ENCODE data around the gene AATF.

- no peak for TF ChIP-seq CTCF (IDR thresholded peaks at IDR 0.05; ENCODE audit: low read depth, low read length)
- TF ChIP-seq POLR2A (IDR thresholded peaks at IDR 0.05; ENCODE audit: extremely low read depth, insufficient read length) = no peak
- TF ChIP-seq, protein P1, sequence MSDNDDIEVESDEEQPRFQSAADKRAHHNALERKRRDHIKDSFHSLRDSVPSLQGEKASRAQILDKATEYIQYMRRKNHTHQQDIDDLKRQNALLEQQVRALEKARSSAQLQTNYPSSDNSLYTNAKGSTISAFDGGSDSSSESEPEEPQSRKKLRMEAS (IDR thresholded peaks at IDR 0.05; ENCODE audit: low read depth, low read length) = no peak
Measured at GRCh38 chr17:36931096-36931696, 17.6 kb upstream of the AATF start.

Data from NB4 (cell line).